Mammary epithelial cell (primary cell): ENCODE data around the gene PIP5K1C.

Experiments used
- CTCF ChIP-seq, 2 donors: IDR thresholded peaks in 1 of 2; conservative IDR thresholded peaks in 1 of 2; 2 replicates each; pipeline ENCODE4 v1.5.1; 2011 to 2012; ENCODE audit warnings: inconsistent platforms in 2 of 2, low read length in 2 of 2, mild to moderate bottlenecking in 2 of 2, control low read depth in 1 of 2, low read depth in 1 of 2; ENCODE audit not compliant: insufficient read depth in 1 of 2; ENCODE audit errors: extremely low read depth in 1 of 2
- EZH2 ChIP-seq: IDR thresholded peaks from 2 replicates; pipeline ENCODE4 v1.6.1; 2012; ENCODE audit warnings: low read length, inconsistent platforms, borderline replicate concordance

DNA sequence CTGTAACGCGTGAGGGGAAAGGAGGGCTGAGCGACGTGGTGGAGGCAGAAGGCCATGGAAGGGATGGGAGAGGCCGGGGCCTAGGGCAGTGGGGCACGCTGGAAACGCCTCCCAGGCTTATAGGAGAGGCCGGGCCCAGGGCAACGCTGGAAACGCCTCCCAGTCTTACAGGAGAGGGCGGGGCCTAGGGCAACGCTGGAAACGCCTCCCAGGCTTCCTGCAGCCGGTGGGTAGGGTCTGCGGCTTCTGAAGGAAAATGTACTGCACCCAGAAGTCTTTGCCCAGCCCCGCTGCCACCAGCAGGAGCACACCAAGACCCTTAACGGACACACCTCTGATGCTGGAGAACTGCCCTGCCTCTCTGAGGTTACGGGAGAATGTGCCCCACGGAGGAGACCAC is 82.8 kb downstream of the PIP5K1C start:
- TF ChIP-seq CTCF (conservative IDR thresholded peaks at IDR 0.05 in 1 of 2, IDR thresholded peaks at IDR 0.05 in 1 of 2; ENCODE audit: extremely low read depth in 1 of 2, insufficient read depth in 1 of 2, low read depth in 1 of 2, low read length in 2 of 2) = no peak
- TF ChIP-seq EZH2 = no peak
